GM10266 (cell line): ENCODE measurements around the gene ITFG2.

Source experiments
- DNase-seq: peaks from one replicate; pipeline ENCODE4 v3.0.0; 2012; ENCODE audit errors: extremely low spot score
- TF ChIP-seq, protein P1 (sequence below): IDR thresholded peaks from 2 replicates; pipeline ENCODE4 v1.5.1; 2012; ENCODE audit warnings: mild to moderate bottlenecking, low read depth; ENCODE audit not compliant: control insufficient read depth, insufficient read depth; ENCODE audit errors: missing control alignments

The ITFG2 gene

DNA sequence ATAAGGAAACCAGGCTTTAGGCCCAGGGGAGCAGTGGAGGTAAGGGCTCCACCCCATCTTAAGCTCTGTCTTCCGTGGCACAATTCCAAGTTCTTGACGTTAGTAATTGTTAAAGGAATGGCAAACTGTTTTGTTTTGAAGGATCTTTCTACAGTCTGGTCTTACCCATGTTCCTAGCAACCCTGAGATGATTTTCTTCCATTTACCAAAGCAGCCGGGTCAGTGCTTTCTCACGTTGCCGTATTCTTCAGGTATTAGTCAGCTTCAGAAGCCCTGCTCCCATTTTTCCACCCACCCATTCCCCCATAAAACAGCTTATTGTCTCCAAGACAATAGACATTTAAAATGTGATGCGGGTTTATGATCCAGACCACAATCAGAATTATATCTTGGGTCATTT, 12.1 kb downstream of the ITFG2 start:
- no peak for DNase-seq
- TF ChIP-seq, protein P1, sequence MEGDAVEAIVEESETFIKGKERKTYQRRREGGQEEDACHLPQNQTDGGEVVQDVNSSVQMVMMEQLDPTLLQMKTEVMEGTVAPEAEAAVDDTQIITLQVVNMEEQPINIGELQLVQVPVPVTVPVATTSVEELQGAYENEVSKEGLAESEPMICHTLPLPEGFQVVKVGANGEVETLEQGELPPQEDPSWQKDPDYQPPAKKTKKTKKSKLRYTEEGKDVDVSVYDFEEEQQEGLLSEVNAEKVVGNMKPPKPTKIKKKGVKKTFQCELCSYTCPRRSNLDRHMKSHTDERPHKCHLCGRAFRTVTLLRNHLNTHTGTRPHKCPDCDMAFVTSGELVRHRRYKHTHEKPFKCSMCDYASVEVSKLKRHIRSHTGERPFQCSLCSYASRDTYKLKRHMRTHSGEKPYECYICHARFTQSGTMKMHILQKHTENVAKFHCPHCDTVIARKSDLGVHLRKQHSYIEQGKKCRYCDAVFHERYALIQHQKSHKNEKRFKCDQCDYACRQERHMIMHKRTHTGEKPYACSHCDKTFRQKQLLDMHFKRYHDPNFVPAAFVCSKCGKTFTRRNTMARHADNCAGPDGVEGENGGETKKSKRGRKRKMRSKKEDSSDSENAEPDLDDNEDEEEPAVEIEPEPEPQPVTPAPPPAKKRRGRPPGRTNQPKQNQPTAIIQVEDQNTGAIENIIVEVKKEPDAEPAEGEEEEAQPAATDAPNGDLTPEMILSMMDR = no peak

DNA sequence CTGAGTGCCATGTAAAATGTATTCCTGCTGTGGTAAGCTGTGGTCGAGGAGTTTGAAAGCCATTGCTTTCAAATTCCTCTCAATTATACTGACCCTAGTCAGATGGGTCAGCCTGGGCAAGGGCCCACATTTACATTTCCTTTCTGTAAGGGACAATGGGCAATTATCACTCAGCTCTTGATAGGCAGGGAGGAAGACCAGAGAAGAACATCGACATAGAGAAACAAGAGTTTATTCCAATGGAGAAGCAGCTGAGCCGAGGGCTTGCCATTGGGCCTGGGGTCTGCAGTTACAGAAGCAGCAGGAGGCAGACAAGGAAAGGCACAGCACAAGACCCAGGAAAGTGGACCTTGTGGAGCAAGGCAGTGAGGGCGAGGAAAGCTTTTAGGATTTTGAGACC, 12.7 kb downstream of the ITFG2 start:
- DNase-seq = no peak
- TF ChIP-seq, protein P1 = no peak

DNA sequence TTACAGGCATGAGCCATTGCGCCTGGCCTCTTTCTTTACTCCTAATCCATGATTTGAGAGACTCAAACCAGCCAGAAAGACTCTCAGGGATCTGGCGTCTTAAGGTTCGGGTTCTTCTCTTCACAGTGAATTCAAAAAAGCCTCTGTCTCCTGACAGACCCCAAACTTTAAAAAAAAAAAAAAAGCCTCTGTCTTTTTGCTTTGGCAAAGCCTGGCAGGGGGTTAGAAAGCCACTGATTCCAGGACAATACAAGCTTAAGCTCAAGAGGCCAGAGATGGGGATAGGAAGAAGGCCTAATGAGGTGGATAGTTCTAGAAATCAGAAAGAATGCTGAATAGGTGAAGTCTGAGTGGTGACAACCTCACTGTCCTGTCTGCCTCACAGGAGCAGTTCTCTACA, 13.6 kb downstream of the ITFG2 start:
- no peak for DNase-seq
- TF ChIP-seq, protein P1 = no peak

- TF ChIP-seq, protein P1 = no peak
- no peak for DNase-seq
These were observed 14.4 kb downstream of the ITFG2 start for GRCh38 chr12:2826721-2827515.

GRCh38 chr12:2829275-2829674, 16.8 kb downstream of the ITFG2 start:
- TF ChIP-seq, protein P1 = no peak
- DNase-seq = no peak

DNA sequence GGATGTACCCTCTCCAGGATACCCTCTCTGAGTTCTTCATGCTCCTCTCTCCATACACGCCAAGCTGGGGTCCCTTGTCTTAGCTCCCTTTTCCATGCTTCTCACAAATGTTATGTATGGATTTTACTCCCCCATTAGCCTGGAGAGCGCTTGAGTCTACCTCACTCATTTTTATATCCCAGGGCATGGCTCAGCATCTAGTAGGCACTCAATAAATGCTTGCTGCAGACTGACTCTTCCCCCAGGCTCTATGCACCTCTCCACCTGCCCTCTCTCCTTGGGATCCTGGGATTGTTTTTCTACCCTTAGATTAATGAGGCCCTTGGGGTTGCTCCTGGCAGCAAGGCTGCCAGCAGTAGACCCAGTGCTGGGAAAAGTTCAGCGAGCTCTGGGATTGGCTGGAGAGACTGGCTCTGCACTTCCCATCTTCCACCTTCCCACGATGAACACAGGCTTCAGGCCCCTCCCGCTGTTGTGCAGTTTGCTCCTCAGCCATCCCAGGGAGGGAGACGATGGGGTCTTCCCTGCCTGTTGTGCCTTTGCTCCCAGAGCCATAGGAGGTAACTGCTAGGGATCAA, 20.2 kb downstream of the ITFG2 start:
- no peak for DNase-seq
- TF ChIP-seq, protein P1 = no peak

GRCh38 chr12:2833327-2833726, 20.9 kb downstream of the ITFG2 start:
- TF ChIP-seq, protein P1 = no peak
- no peak for DNase-seq
